ENCODE measurements around the gene DUSP16. TPM values are rescaled to one million over a fixed set of nuclear protein-coding genes. Genes with fewer than 3 reads are reported as not detected.

Gene DUSP16
- total RNA-seq, 3 donors from 2014 or later (not counting 1 experiment from before 2014, with no cell fraction given): 6.9 to 19.9 (median 10.0) TPM

GRCh38 chr12:12456637-12457036, 106.0 kb downstream of the DUSP16 start:
- no peak for TF ChIP-seq CTCF (IDR thresholded peaks at IDR 0.05)
- Histone ChIP-seq H3K4me1 (ENCODE audit: control insufficient read depth, insufficient read depth, low read length) (no peaks in the 10 kb centered on the region), H3K27me3 (ENCODE audit: control insufficient read depth, insufficient read depth, low read length) (no peaks in the 10 kb centered on the region), H3K36me3 (ENCODE audit: control insufficient read depth, insufficient read depth, low read length) (no peaks in the 10 kb centered on the region), H3K27ac (ENCODE audit: low read length) (no peak overlapping the region), H3K9me3 (ENCODE audit: control insufficient read depth, insufficient read depth, low read length) (no peaks in the 10 kb centered on the region), H3K4me3 (ENCODE audit: low read length) (no peak overlapping the region)
- Mint-ChIP-seq H3K4me1 (peaks cover 0 to 5% of the 10 kb centered on the region in 2 donors), H3K27ac (no peak overlapping the region), H3K9me3 (no peaks in the 10 kb centered on the region), H3K27me3 (ENCODE audit: low read depth in 2 of 2) (no peaks in the 10 kb centered on the region), H3K4me3 (no peak overlapping the region), H3K36me3 (no peaks in the 10 kb centered on the region)
- peak in 1 of 3 donors; percentile 55 for ATAC-seq
- intact Hi-C loops (cut with micrococcal nuclease): no loop called here
- WGBS (ENCODE audit: insufficient coverage): 80% methylated on average over 4 of the region's 5 CpGs
- peak in 1 of 2 donors; percentile 51 for DNase-seq

GRCh38 chr12:12454315-12454714, 108.3 kb downstream of the DUSP16 start:
- Histone ChIP-seq H3K9me3 (ENCODE audit: control insufficient read depth, insufficient read depth, low read length) (no peaks in the 10 kb centered on the region), H3K27ac (ENCODE audit: low read length) (no peak overlapping the region), H3K27me3 (ENCODE audit: control insufficient read depth, insufficient read depth, low read length) (no peaks in the 10 kb centered on the region), H3K36me3 (ENCODE audit: control insufficient read depth, insufficient read depth, low read length) (no peaks in the 10 kb centered on the region), H3K4me1 (ENCODE audit: control insufficient read depth, insufficient read depth, low read length) (no peaks in the 10 kb centered on the region), H3K4me3 (ENCODE audit: low read length) (no peak overlapping the region)
- DNase-seq (no peak), ATAC-seq (no peak)
- Mint-ChIP-seq H3K4me3 (no peak overlapping the region), H3K27me3 (ENCODE audit: low read depth in 2 of 2) (no peaks in the 10 kb centered on the region), H3K27ac (no peak overlapping the region), H3K36me3 (no peaks in the 10 kb centered on the region), H3K4me1 (no peaks in the 10 kb centered on the region), H3K9me3 (no peaks in the 10 kb centered on the region)
- intact Hi-C loops (cut with micrococcal nuclease): no loop called here
- TF ChIP-seq CTCF (IDR thresholded peaks at IDR 0.05): no peak

- H3K27me3 ChIP-seq (ENCODE audit: control insufficient read depth, insufficient read depth, low read length): no peaks in the 10 kb centered on the region
- H3K4me1 ChIP-seq (ENCODE audit: control insufficient read depth, insufficient read depth, low read length): no peaks in the 10 kb centered on the region
- Mint-ChIP-seq H3K4me3 (no peak overlapping the region), H3K27me3 (ENCODE audit: low read depth in 2 of 2) (no peaks in the 10 kb centered on the region), H3K36me3 (no peaks in the 10 kb centered on the region), H3K27ac (no peak overlapping the region), H3K4me1 (no peaks in the 10 kb centered on the region), H3K9me3 (no peaks in the 10 kb centered on the region)
- no peaks in the 10 kb centered on the region for H3K36me3 ChIP-seq (ENCODE audit: control insufficient read depth, insufficient read depth, low read length)
- intact Hi-C loops (cut with micrococcal nuclease): no loop called here
- ATAC-seq (no peak), DNase-seq (no peak)
- H3K4me3 ChIP-seq (ENCODE audit: low read length): no peak overlapping the region
- TF ChIP-seq CTCF (IDR thresholded peaks at IDR 0.05): no peak
- no peaks in the 10 kb centered on the region for H3K9me3 ChIP-seq (ENCODE audit: control insufficient read depth, insufficient read depth, low read length)
- H3K27ac ChIP-seq (ENCODE audit: low read length): no peak overlapping the region
- WGBS (ENCODE audit: insufficient coverage): 100% methylated on average over 1 of the region's 1 CpG
Observed at GRCh38 chr12:12453635-12454034, 109.0 kb downstream of the DUSP16 start.

GRCh38 chr12:12452326-12452902, 110.2 kb downstream of the DUSP16 start:
- Histone ChIP-seq H3K4me1 (ENCODE audit: control insufficient read depth, insufficient read depth, low read length) (no peaks in the 10 kb centered on the region), H3K27me3 (ENCODE audit: control insufficient read depth, insufficient read depth, low read length) (no peaks in the 10 kb centered on the region), H3K9me3 (ENCODE audit: control insufficient read depth, insufficient read depth, low read length) (no peaks in the 10 kb centered on the region), H3K27ac (ENCODE audit: low read length) (no peak overlapping the region), H3K36me3 (ENCODE audit: control insufficient read depth, insufficient read depth, low read length) (no peaks in the 10 kb centered on the region), H3K4me3 (ENCODE audit: low read length) (no peak overlapping the region)
- intact Hi-C loops (cut with micrococcal nuclease): no loop called here
- no peaks in the 10 kb centered on the region for H3K27me3 Mint-ChIP-seq (ENCODE audit: low read depth in 2 of 2)
- no peaks in the 10 kb centered on the region for H3K36me3 Mint-ChIP-seq
- TF ChIP-seq CTCF (IDR thresholded peaks at IDR 0.05): no peak
- 98% methylated on average over 18 of the region's 21 CpGs for WGBS (ENCODE audit: insufficient coverage)
- peaks cover 0 to under 1% of the 10 kb centered on the region in 2 donors for H3K4me1 Mint-ChIP-seq
- H3K9me3 Mint-ChIP-seq: no peaks in the 10 kb centered on the region
- peak overlapping the region in 1 of 2 donors; percentile 59 for H3K27ac Mint-ChIP-seq
- ATAC-seq (no peak), DNase-seq (no peak)
- H3K4me3 Mint-ChIP-seq: no peak overlapping the region
